ENCODE data around the gene PHF21A.

The PHF21A gene

GRCh38 chr11:45930031-45930794 is 191.0 kb downstream of the PHF21A start:
- no peak for TF ChIP-seq CTCF (IDR thresholded peaks at IDR 0.05)

GRCh38 chr11:45929486-45930030 is 191.7 kb downstream of the PHF21A start:
- no peak for TF ChIP-seq CTCF (IDR thresholded peaks at IDR 0.05)

GRCh38 chr11:45928535-45929215 is 192.6 kb downstream of the PHF21A start:
- no peak for TF ChIP-seq CTCF (IDR thresholded peaks at IDR 0.05)

GRCh38 chr11:45927684-45928413 is 193.4 kb downstream of the PHF21A start:
- no peak for TF ChIP-seq CTCF (IDR thresholded peaks at IDR 0.05)

- TF ChIP-seq CTCF (IDR thresholded peaks at IDR 0.05) = no peak
These were observed 193.9 kb downstream of the PHF21A start for GRCh38 chr11:45927332-45927683.

- no peak for TF ChIP-seq CTCF (IDR thresholded peaks at IDR 0.05)
These were observed 194.5 kb downstream of the PHF21A start for GRCh38 chr11:45926536-45927331.

GRCh38 chr11:45926001-45926401 is 195.3 kb downstream of the PHF21A start:
- no peak for TF ChIP-seq CTCF (IDR thresholded peaks at IDR 0.05)

Data from LNCAP (cell line).